PFSK-1 (cell line): ENCODE measurements around the gene C18orf63.

Experiments
- FOXP2 ChIP-seq: optimal IDR thresholded peaks from 2 replicates; pipeline ENCODE3; 2011; ENCODE audit warnings: borderline replicate concordance, control low read depth, inconsistent platforms; ENCODE audit not compliant: insufficient read depth; ENCODE audit errors: extremely low read length, extremely low read depth
- POLR2AphosphoS5 ChIP-seq: IDR thresholded peaks from 2 replicates; pipeline ENCODE4 v1.6.1; 2012; ENCODE audit warnings: low read depth, mild to moderate bottlenecking, control low read depth, low read length, moderate library complexity
- REST ChIP-seq, 2 experiments: IDR thresholded peaks; 2 replicates each; pipeline versions ENCODE4 v1.6.1 to v1.8.0; 2011 to 2012; ENCODE audit warnings: low read depth in 2 of 2, low read length in 2 of 2, control low read depth in 1 of 2, inconsistent platforms in 1 of 2, mild to moderate bottlenecking in 1 of 2, moderate library complexity in 1 of 2; ENCODE audit not compliant: insufficient read depth in 1 of 2
- SIN3A ChIP-seq: IDR thresholded peaks from 2 replicates; pipeline ENCODE4 v1.6.1; 2012; ENCODE audit warnings: mild to moderate bottlenecking, low read length, moderate library complexity, borderline replicate concordance; ENCODE audit not compliant: insufficient read depth
- TAF1 ChIP-seq: IDR thresholded peaks from 2 replicates; pipeline ENCODE4 v1.6.1; 2012; ENCODE audit warnings: low read length, control low read depth, borderline replicate concordance; ENCODE audit not compliant: insufficient read depth

C18orf63 gene

GRCh38 chr18:74389991-74390390 lies 74.4 kb downstream of the C18orf63 start:
- TF ChIP-seq TAF1 (no peak), FOXP2 (no peak), POLR2AphosphoS5 (no peak), REST (IDR thresholded peaks at IDR 0.05; ENCODE audit: insufficient read depth in 1 of 2, low read depth in 2 of 2, low read length in 2 of 2) (no peak), SIN3A (no peak)

DNA sequence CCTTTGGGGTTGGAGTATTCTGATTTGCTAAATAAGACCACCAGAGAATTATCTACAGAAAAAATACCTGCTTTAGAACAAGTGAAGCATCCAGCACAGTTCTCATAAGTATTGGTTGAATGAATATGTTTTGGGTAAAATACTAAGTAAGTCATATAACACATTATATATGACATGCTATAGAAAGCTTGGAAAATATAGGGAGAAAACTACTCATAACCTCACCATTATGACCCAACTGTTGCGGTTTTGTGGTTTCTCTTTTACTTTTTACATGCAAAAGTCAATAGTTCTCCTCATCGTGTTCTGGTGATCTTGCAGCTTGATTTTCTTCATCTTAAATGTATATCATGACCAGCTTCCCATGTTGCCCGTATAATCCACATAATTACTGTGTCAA lies 75.3 kb downstream of the C18orf63 start:
- TF ChIP-seq SIN3A = no peak
- no peak for TF ChIP-seq REST (IDR thresholded peaks at IDR 0.05; ENCODE audit: insufficient read depth in 1 of 2, low read depth in 2 of 2, low read length in 2 of 2)
- no peak for TF ChIP-seq TAF1
- TF ChIP-seq FOXP2 = no peak
- TF ChIP-seq POLR2AphosphoS5 = no peak

GRCh38 chr18:74392323-74392722 lies 76.7 kb downstream of the C18orf63 start:
- TF ChIP-seq SIN3A (no peak), FOXP2 (no peak), REST (IDR thresholded peaks at IDR 0.05; ENCODE audit: insufficient read depth in 1 of 2, low read depth in 2 of 2, low read length in 2 of 2) (no peak), POLR2AphosphoS5 (no peak), TAF1 (no peak)

GRCh38 chr18:74395006-74395405 lies 79.4 kb downstream of the C18orf63 start:
- TF ChIP-seq FOXP2 (no peak), SIN3A (no peak), TAF1 (no peak), REST (IDR thresholded peaks at IDR 0.05; ENCODE audit: insufficient read depth in 1 of 2, low read depth in 2 of 2, low read length in 2 of 2) (no peak), POLR2AphosphoS5 (no peak)

GRCh38 chr18:74395648-74396154 lies 80.1 kb downstream of the C18orf63 start:
- TF ChIP-seq SIN3A = no peak
- no peak for TF ChIP-seq POLR2AphosphoS5
- no peak for TF ChIP-seq REST (IDR thresholded peaks at IDR 0.05; ENCODE audit: insufficient read depth in 1 of 2, low read depth in 2 of 2, low read length in 2 of 2)
- TF ChIP-seq FOXP2 = no peak
- no peak for TF ChIP-seq TAF1
